HEK293 (cell line): ENCODE measurements around the gene POGLUT2.

ENCODE experiments used
- CTCF ChIA-PET: fragments of 350-600 bp; formaldehyde crosslinking; extraction: SDS; loops from one replicate; lab custom pipeline; 2021; ENCODE audit warnings: antibody characterized with exemption; lab: Yijun Ruan, JAX
- POLR2A ChIA-PET: fragments of 300-600 bp; formaldehyde crosslinking; extraction: SDS; loops from one replicate; lab custom pipeline; 2020; ENCODE audit warnings: antibody characterized with exemption, inconsistent platforms; lab: Yijun Ruan, JAX
- H3K27ac ChIP-seq: fragments of 200-500 bp; sonication (Bioruptor generic); 2 replicates; pipeline ENCODE4 v1.5.1; 2014; ENCODE audit warnings: low read depth, low read length, control low read depth, inconsistent platforms; ENCODE audit errors: extremely low read depth
- H3K36me3 ChIP-seq, 2 experiments: fragments of 200-500 bp in 1 of 2; sonication (Bioruptor generic) in 1 of 2; 1 replicate in 1 of 2; 2 replicates in 1 of 2; pipeline ENCODE4 v1.5.1; 2014 to 2017; ENCODE audit warnings: inconsistent platforms in 2 of 2, low read length in 2 of 2; ENCODE audit not compliant: control insufficient read depth in 2 of 2, insufficient read depth in 1 of 2
- H3K4me1 ChIP-seq: fragments of 200-500 bp; sonication (Bioruptor generic); 2 replicates; pipeline ENCODE4 v1.5.1; 2014; ENCODE audit warnings: mild to moderate bottlenecking, low read length, inconsistent platforms; ENCODE audit not compliant: control insufficient read depth, insufficient read depth
- H3K4me3 ChIP-seq: 2 replicates; pipeline ENCODE4 v1.5.1; 2011; ENCODE audit warnings: low read depth, mild to moderate bottlenecking, control low read depth, low read length, moderate library complexity
- H3K9me3 ChIP-seq: fragments of 200-500 bp; sonication (Bioruptor generic); 2 replicates; pipeline ENCODE4 v1.5.1; 2014; ENCODE audit warnings: low read depth, low read length, inconsistent platforms; ENCODE audit not compliant: control insufficient read depth, insufficient read depth
- BCL11A ChIP-seq: fragments of 450-650 bp; formaldehyde crosslinking; IDR thresholded peaks from 2 replicates; pipeline ENCODE4 v1.5.1; 2016; ENCODE audit warnings: low read depth, missing biosample characterization, missing genetic modification characterization
- BCL11B ChIP-seq: fragments of 450-650 bp; formaldehyde crosslinking; IDR thresholded peaks from 2 replicates; pipeline ENCODE4 v1.5.1; 2016; ENCODE audit warnings: low read depth, missing biosample characterization, missing genetic modification characterization
- CTCF ChIP-seq: fragments of 450-650 bp; formaldehyde crosslinking; IDR thresholded peaks from 2 replicates; pipeline ENCODE4 v1.5.1; 2016; ENCODE audit warnings: missing biosample characterization, missing genetic modification characterization
- GLI2 ChIP-seq: fragments of 450-650 bp; formaldehyde crosslinking; IDR thresholded peaks from 2 replicates; pipeline ENCODE4; 2017; ENCODE audit warnings: missing biosample characterization, missing genetic modification characterization, low read depth, borderline replicate concordance
- SP7 ChIP-seq: fragments of 450-650 bp; formaldehyde crosslinking; IDR thresholded peaks from 2 replicates; pipeline ENCODE4 v1.5.1; 2016; ENCODE audit warnings: missing biosample characterization, missing genetic modification characterization
- ZBTB1 ChIP-seq: fragments of 450-650 bp; formaldehyde crosslinking; IDR thresholded peaks from 2 replicates; pipeline ENCODE4 v1.5.1; 2016; ENCODE audit warnings: missing biosample characterization, missing genetic modification characterization
- ZBTB44 ChIP-seq: fragments of 450-650 bp; IDR thresholded peaks from 2 replicates; pipeline ENCODE4 v1.5.1; 2018; ENCODE audit warnings: missing biosample characterization, mild to moderate bottlenecking, missing genetic modification characterization
- ZNF16 ChIP-seq: fragments of 450-650 bp; formaldehyde crosslinking; IDR thresholded peaks from 2 replicates; pipeline ENCODE4 v1.5.1; 2016; ENCODE audit warnings: low read depth, missing biosample characterization, missing genetic modification characterization
- ZNF223 ChIP-seq: fragments of 450-650 bp; formaldehyde crosslinking; IDR thresholded peaks from 2 replicates; pipeline ENCODE4 v1.5.1; 2016; ENCODE audit warnings: missing biosample characterization, missing genetic modification characterization
- ZNF404 ChIP-seq: fragments of 450-650 bp; formaldehyde crosslinking; IDR thresholded peaks from 2 replicates; pipeline ENCODE4 v1.5.1; 2017; ENCODE audit warnings: missing biosample characterization, missing genetic modification characterization
- ZNF449 ChIP-seq: fragments of 450-650 bp; formaldehyde crosslinking; IDR thresholded peaks from 2 replicates; pipeline ENCODE4 v1.5.1; 2017; ENCODE audit warnings: missing biosample characterization, mild to moderate bottlenecking, missing genetic modification characterization, moderate library complexity
- ZNF621 ChIP-seq: fragments of 450-650 bp; formaldehyde crosslinking; IDR thresholded peaks from 2 replicates; pipeline ENCODE4 v1.5.1; 2017; ENCODE audit warnings: missing biosample characterization, missing genetic modification characterization
- ZNF677 ChIP-seq: fragments of 450-650 bp; IDR thresholded peaks from 2 replicates; pipeline ENCODE4 v1.5.0; 2018; ENCODE audit warnings: missing biosample characterization, mild to moderate bottlenecking, missing genetic modification characterization, moderate library complexity
- ZSCAN18 ChIP-seq: fragments of 450-650 bp; formaldehyde crosslinking; IDR thresholded peaks from 2 replicates; pipeline ENCODE4 v1.5.1; 2016; ENCODE audit warnings: missing biosample characterization, missing genetic modification characterization

POGLUT2 gene

GRCh38 chr13:102793611-102794355 is 5.0 kb downstream of the POGLUT2 start:
- POLR2A ChIA-PET = no interaction called here
- Histone ChIP-seq H3K9me3 (no peaks in the 10 kb centered on the region), H3K4me3 (no peak overlapping the region)
- no peak for TF ChIP-seq ZBTB1 (tag by site-specific recombination)
- TF ChIP-seq, all 188 proteins: peak for 0
- Histone ChIP-seq H3K36me3 (peaks cover 17 to 48% of the 10 kb centered on the region in 2 experiments), H3K27ac (no peak overlapping the region), H3K4me1 (no peaks in the 10 kb centered on the region)
- CTCF ChIA-PET = no interaction called here

- peaks cover 20 to 59% of the 10 kb centered on the region in 2 experiments for H3K36me3 ChIP-seq
- H3K9me3 ChIP-seq = no peaks in the 10 kb centered on the region
- H3K27ac ChIP-seq = no peak overlapping the region
- TF ChIP-seq ZNF16 (tag by site-specific recombination) = no peak
- ChIA-PET POLR2A (no interaction called here), CTCF (no interaction called here)
- H3K4me1 ChIP-seq = no peaks in the 10 kb centered on the region
- H3K4me3 ChIP-seq = no peak overlapping the region
Observed at GRCh38 chr13:102792396-102792795, 6.4 kb downstream of the POGLUT2 start.

- Histone ChIP-seq H3K4me3 (no peak overlapping the region), H3K4me1 (no peaks in the 10 kb centered on the region), H3K36me3 (peaks cover 21 to 86% of the 10 kb centered on the region in 2 experiments), H3K27ac (no peak overlapping the region), H3K9me3 (no peaks in the 10 kb centered on the region)
- TF ChIP-seq GLI2 (tag by site-specific recombination) (no peak), ZNF621 (tag by site-specific recombination) (no peak)
- CTCF ChIA-PET = interaction anchor here (1.0 kb wide), 1 partner anchor 205 kb away, joined by 3 read pairs; no protein-coding TSS in a partner anchor
- POLR2A ChIA-PET = no interaction called here
Observed at GRCh38 chr13:102788683-102789082, 10.1 kb downstream of the POGLUT2 start.

- ChIA-PET CTCF (no interaction called here), POLR2A (no interaction called here)
Observed at GRCh38 chr13:102784483-102784882, 14.3 kb downstream of the POGLUT2 start.

More at GRCh38 chr13:102784483-102784882, 14.3 kb downstream of the POGLUT2 start:
- Histone ChIP-seq H3K27ac (no peak overlapping the region), H3K4me1 (no peaks in the 10 kb centered on the region), H3K36me3 (peaks cover 9 to 59% of the 10 kb centered on the region in 2 experiments), H3K9me3 (no peaks in the 10 kb centered on the region), H3K4me3 (no peak overlapping the region)
- no peak for TF ChIP-seq ZNF404
- no peak for TF ChIP-seq ZNF677 (tag by site-specific recombination)
- no peak for TF ChIP-seq BCL11A
- TF ChIP-seq ZNF449 (tag by site-specific recombination) = no peak
- no peak for TF ChIP-seq BCL11B
- no peak for TF ChIP-seq CTCF
- TF ChIP-seq ZSCAN18 (tag by site-specific recombination) = no peak
- no peak for TF ChIP-seq SP7
- no peak for TF ChIP-seq ZNF223 (tag by site-specific recombination)
- TF ChIP-seq ZBTB44 (tag by site-specific recombination) = no peak
